GM23338 (cell line): ENCODE measurements around the gene NLGN3. TPM values are rescaled to one million over a fixed set of nuclear protein-coding genes. Genes with fewer than 3 reads are reported as not detected.

Experiments used
- ATAC-seq: fragments of 200-7000 bp; cut with Tn5 transposase; 3 replicates; pipeline ENCODE4 v1.9.1; 2020
- DNase-seq: peaks from one replicate; pipeline ENCODE4 v3.0.0-alpha.2; 2015; ENCODE audit warnings: low spot score
- H2AFZ ChIP-seq: fragments of 200-600 bp; sonication (generic); 2 replicates; pipeline ENCODE4 v1.8.0; 2016; ENCODE audit warnings: antibody characterized with exemption, mild to moderate bottlenecking, moderate library complexity
- H3F3A ChIP-seq: fragments of 200-600 bp; sonication (generic); replicated peaks from 2 replicates; pipeline ENCODE4 v1.8.0; 2017; ENCODE audit warnings: antibody characterized with exemption, mixed run types, low read depth
- H3K27ac ChIP-seq: fragments of 200-600 bp; sonication (generic); 2 replicates; pipeline ENCODE4 v1.6.1; 2016; ENCODE audit warnings: low read depth
- H3K27me3 ChIP-seq: fragments of 200-600 bp; sonication (generic); 2 replicates; pipeline ENCODE4 v1.8.0; 2016; ENCODE audit warnings: mild to moderate bottlenecking, mixed run types, moderate library complexity; ENCODE audit not compliant: insufficient read depth
- H3K36me3 ChIP-seq: fragments of 200-600 bp; sonication (generic); 2 replicates; pipeline ENCODE4 v1.8.0; 2016; ENCODE audit warnings: mild to moderate bottlenecking; ENCODE audit not compliant: insufficient read depth
- H3K4me1 ChIP-seq: fragments of 200-600 bp; sonication (generic); 2 replicates; pipeline ENCODE4 v1.8.0; 2016; ENCODE audit warnings: mild to moderate bottlenecking, moderate library complexity; ENCODE audit not compliant: insufficient read depth
- H3K4me2 ChIP-seq: fragments of 200-600 bp; sonication (generic); 2 replicates; pipeline ENCODE4 v1.7.1; 2017; ENCODE audit warnings: mixed run types
- H3K4me3 ChIP-seq: fragments of 200-600 bp; sonication (generic); 2 replicates; pipeline ENCODE4 v1.6.1; 2016; ENCODE audit warnings: mixed run types
- H3K79me2 ChIP-seq: fragments of 200-600 bp; sonication (generic); replicated peaks from 2 replicates; pipeline ENCODE4 v1.8.0; 2017; ENCODE audit warnings: mild to moderate bottlenecking; ENCODE audit not compliant: insufficient read depth
- H3K9me2 ChIP-seq: fragments of 200-600 bp; sonication (generic); 2 replicates; pipeline ENCODE4 v1.8.0; 2017; ENCODE audit not compliant: insufficient read depth
- H4K20me1 ChIP-seq: fragments of 200-600 bp; sonication (generic); replicated peaks from 2 replicates; pipeline ENCODE4 v1.8.0; 2017; ENCODE audit warnings: mild to moderate bottlenecking; ENCODE audit not compliant: insufficient read depth
- H3K27ac Mint-ChIP-seq: 2 replicates; pipeline ENCODE4 v1.8.0; 2020; ENCODE audit warnings: inconsistent platforms, mild to moderate bottlenecking, moderate library complexity, mixed read lengths
- H3K27me3 Mint-ChIP-seq: 3 replicates; pipeline ENCODE4 v1.8.0; 2022; ENCODE audit warnings: low read depth, mild to moderate bottlenecking, moderate library complexity, mixed read lengths, inconsistent platforms; ENCODE audit not compliant: insufficient read depth, poor library complexity
- H3K36me3 Mint-ChIP-seq: 3 replicates; pipeline ENCODE4 v1.8.0; 2021; ENCODE audit warnings: low read depth, mild to moderate bottlenecking, inconsistent platforms, moderate library complexity, mixed read lengths
- H3K4me1 Mint-ChIP-seq: 3 replicates; pipeline ENCODE4 v1.8.0; 2020; ENCODE audit warnings: mild to moderate bottlenecking, inconsistent platforms, mixed read lengths
- H3K4me3 Mint-ChIP-seq: 3 replicates; pipeline ENCODE4 v1.8.0; 2021; ENCODE audit warnings: moderate library complexity, mild to moderate bottlenecking, inconsistent platforms, mixed read lengths
- H3K9me3 Mint-ChIP-seq: 3 replicates; pipeline ENCODE4 v1.8.0; 2020; ENCODE audit warnings: moderate library complexity, mild to moderate bottlenecking, inconsistent platforms, mixed read lengths
- CREB1 ChIP-seq: fragments of 250-450 bp; sonication (Bioruptor Pico); IDR thresholded peaks from 2 replicates; pipeline ENCODE4 v1.5.0; 2020; ENCODE audit warnings: low read depth, mild to moderate bottlenecking, moderate library complexity
- CTCF ChIP-seq, 2 experiments: fragments of 200-600 bp in 1 of 2; sonication (generic) in 1 of 2; conservative IDR thresholded peaks; 2 replicates each; pipeline versions ENCODE4 v1.5.1 to v1.6.1; 2016 to 2017; ENCODE audit warnings: antibody characterized with exemption in 2 of 2, low read depth in 2 of 2, mild to moderate bottlenecking in 2 of 2, moderate library complexity in 1 of 2
- ETS1 ChIP-seq: IDR thresholded peaks from 2 replicates; pipeline ENCODE4 v1.6.1; 2016; ENCODE audit warnings: antibody characterized with exemption
- EZH2 ChIP-seq: fragments of 200-600 bp; sonication (generic); IDR thresholded peaks from one replicate; pipeline ENCODE4 v1.8.0; 2017; ENCODE audit warnings: antibody characterized with exemption, mild to moderate bottlenecking, low read depth; ENCODE audit not compliant: unreplicated experiment
- EZH2phosphoT487 ChIP-seq: fragments of 200-600 bp; sonication (generic); IDR thresholded peaks from one replicate; pipeline ENCODE4 v1.8.1; 2018; ENCODE audit warnings: antibody characterized with exemption; ENCODE audit not compliant: unreplicated experiment
- JUNB ChIP-seq: IDR thresholded peaks from one replicate; pipeline ENCODE4 v1.6.1; 2016; ENCODE audit warnings: antibody characterized with exemption; ENCODE audit not compliant: unreplicated experiment
- NANOG ChIP-seq: IDR thresholded peaks from 2 replicates; pipeline ENCODE4 v1.6.1; 2016; ENCODE audit warnings: antibody characterized with exemption, borderline replicate concordance
- POLR2AphosphoS5 ChIP-seq: IDR thresholded peaks from 2 replicates; pipeline ENCODE4 v1.6.1; 2016; ENCODE audit warnings: antibody characterized with exemption, low read depth
- REST ChIP-seq: IDR thresholded peaks from one replicate; pipeline ENCODE4 v1.6.1; 2018; ENCODE audit warnings: antibody characterized with exemption; ENCODE audit not compliant: unreplicated experiment
- STAT1 ChIP-seq: IDR thresholded peaks from one replicate; pipeline ENCODE4 v1.6.1; 2016; ENCODE audit warnings: antibody characterized with exemption; ENCODE audit not compliant: unreplicated experiment
- ZNF114 ChIP-seq: fragments of 250-450 bp; sonication (Bioruptor Pico); IDR thresholded peaks from 2 replicates; pipeline ENCODE4 v1.5.0; 2020; ENCODE audit warnings: mild to moderate bottlenecking, moderate library complexity
- ZNF331 ChIP-seq: fragments of 250-450 bp; sonication (Bioruptor Pico); IDR thresholded peaks from 2 replicates; pipeline ENCODE4 v1.5.0; 2020; ENCODE audit warnings: low read depth, mild to moderate bottlenecking, moderate library complexity
- ZNF462 ChIP-seq: fragments of 250-450 bp; sonication (Bioruptor Pico); IDR thresholded peaks from 2 replicates; pipeline ENCODE4 v1.5.0; 2020; ENCODE audit warnings: mild to moderate bottlenecking, moderate library complexity
- polyA plus RNA-seq: library from polyadenylated mRNA; unstranded; fragments of >200 nt; fragmentation: Nextera tagmentation; extraction: Ambion mirVana; gene quantifications from 2 replicates; pipeline ENCODE4 v1.2.1, GENCODE V29; 2016
- total RNA-seq: library from RNA; depleted of rRNA; stranded (reverse); fragments of >200 nt; shearing (Covaris generic); gene quantifications from 2 replicates; pipeline ENCODE4 v1.2.3, GENCODE V29; 2014

NLGN3 gene
- total and polyA plus RNA-seq, 2 experiments from 2014 or later: 4.5 to 17.2 TPM

GRCh38 chrX:71166461-71166860 is 21.8 kb downstream of the NLGN3 start:
- Histone ChIP-seq H3K9me2 (no peaks in the 10 kb centered on the region), H3K4me2 (no peak overlapping the region), H3F3A (no peaks in the 10 kb centered on the region), H3K79me2 (no peaks in the 10 kb centered on the region), H3K4me3 (no peak overlapping the region), H4K20me1 (no peaks in the 10 kb centered on the region), H3K27ac (no peak overlapping the region), H3K36me3 (no peaks in the 10 kb centered on the region), H3K27me3 (no peaks in the 10 kb centered on the region), H3K4me1 (no peaks in the 10 kb centered on the region), H2AFZ (no peak overlapping the region)
- H3K36me3 Mint-ChIP-seq: peaks cover 9% of the 10 kb centered on the region; the same call in 2 of the 3 replicates
- H3K27ac Mint-ChIP-seq: no peak overlapping the region
- no peak for TF ChIP-seq JUNB
- TF ChIP-seq ZNF114: no peak
- TF ChIP-seq POLR2AphosphoS5: no peak
- no peak for TF ChIP-seq EZH2phosphoT487
- no peak for TF ChIP-seq CTCF (conservative IDR thresholded peaks at IDR 0.05; ENCODE audit: low read depth in 2 of 2)
- TF ChIP-seq NANOG: no peak
- TF ChIP-seq REST: no peak
- no peak for TF ChIP-seq ETS1
- TF ChIP-seq CREB1: no peak
- TF ChIP-seq ZNF462 (CRISPR knock-in tag): no peak
- TF ChIP-seq ZNF331 (CRISPR knock-in tag): no peak
- no peak for TF ChIP-seq STAT1
- TF ChIP-seq EZH2: no peak
- DNase-seq (no peak), ATAC-seq (no peak)
- H3K9me3 Mint-ChIP-seq: no peaks in the 10 kb centered on the region
- H3K27me3 Mint-ChIP-seq: peaks cover 13% of the 10 kb centered on the region
- no peak overlapping the region for H3K4me3 Mint-ChIP-seq
- peaks cover 23% of the 10 kb centered on the region for H3K4me1 Mint-ChIP-seq
